Osteoblast (primary cell): ENCODE data around the gene C5orf63. TPM values are rescaled to one million over a fixed set of nuclear protein-coding genes. Genes with fewer than 3 reads are reported as not detected.
"Not testable (repeated sequence)": the region's sequence is repeated elsewhere in the genome, so short reads cannot be mapped to it uniquely, and the experiment has no call there.

ENCODE experiments used
- DNase-seq: peaks from one replicate; pipeline ENCODE4 v3.0.0; 2011; ENCODE audit warnings: low spot score, mixed read lengths; ENCODE audit not compliant: insufficient read length; ENCODE audit errors: missing footprints
- H2AFZ ChIP-seq: 2 replicates; pipeline ENCODE4 v1.6.0; 2011; ENCODE audit warnings: mild to moderate bottlenecking, low read length
- H3K27ac ChIP-seq: 2 replicates; pipeline ENCODE4 v1.5.1; 2011; ENCODE audit warnings: mild to moderate bottlenecking, low read depth, low read length, moderate library complexity
- H3K27me3 ChIP-seq: 2 replicates; pipeline ENCODE4 v1.6.0; 2012; ENCODE audit warnings: mild to moderate bottlenecking, control low read depth, inconsistent platforms, low read length, moderate library complexity; ENCODE audit not compliant: insufficient read depth
- H3K36me3 ChIP-seq: 2 replicates; pipeline ENCODE4 v1.5.1; 2011; ENCODE audit warnings: mild to moderate bottlenecking, low read length, control low read depth, moderate library complexity; ENCODE audit not compliant: insufficient read depth
- H3K4me1 ChIP-seq: 2 replicates; pipeline ENCODE4 v1.5.1; 2011; ENCODE audit warnings: mild to moderate bottlenecking, low read length, control low read depth, moderate library complexity; ENCODE audit not compliant: insufficient read depth
- H3K4me2 ChIP-seq: 2 replicates; pipeline ENCODE4 v1.6.0; 2011; ENCODE audit warnings: mild to moderate bottlenecking, low read length; ENCODE audit not compliant: insufficient read depth
- H3K4me3 ChIP-seq: fragments of 200-600 bp; sonication (generic); 3 replicates; pipeline ENCODE4 v1.5.1; 2012; ENCODE audit warnings: mild to moderate bottlenecking, low read length, inconsistent platforms; ENCODE audit not compliant: insufficient read depth
- H3K79me2 ChIP-seq: 2 replicates; pipeline ENCODE4 v1.6.0; 2012; ENCODE audit warnings: mild to moderate bottlenecking, low read length, control low read depth, inconsistent platforms; ENCODE audit not compliant: insufficient read depth
- H3K9me3 ChIP-seq: 2 replicates; pipeline ENCODE4 v1.5.1; 2011; ENCODE audit warnings: low read depth, low read length, control low read depth
- H4K20me1 ChIP-seq: 2 replicates; pipeline ENCODE4 v1.6.0; 2012; ENCODE audit warnings: mild to moderate bottlenecking, low read length, control low read depth; ENCODE audit not compliant: insufficient read depth
- total RNA-seq: library from RNA; depleted of rRNA; stranded (reverse); fragments of >200 nt; gene quantifications from 2 replicates; pipeline ENCODE4 v1.2.3, GENCODE V29; 2012
- TF ChIP-seq, protein P1 (sequence below): IDR thresholded peaks from 2 replicates; pipeline ENCODE4 v1.5.1; 2011; ENCODE audit warnings: mild to moderate bottlenecking, low read depth, low read length, moderate library complexity; ENCODE audit errors: extremely low read depth

The C5orf63 gene
- 2.2 and 3.5 TPM in 2 replicates for total RNA-seq

GRCh38 chr5:127072861-127073846 lies at the start of gene C5orf63:
TSS of gene C5orf63 (minus strand) at chr5:127073502. CDS start at chr5:127058995, 14,507 bp downstream.
- Histone ChIP-seq H3K4me3 (peak within 1 kb of the TSS; percentile 78), H3K79me2 (no peaks in the 10 kb centered on the region), H3K4me2 (peak within 1 kb of the TSS; percentile 84), H2AFZ (peak within 1 kb of the TSS; percentile 87), H3K4me1 (peaks cover 17% of the 10 kb centered on the region), H3K36me3 (no peaks in the 10 kb centered on the region), H3K27ac (peak within 1 kb of the TSS; percentile 33), H3K9me3 (no peaks in the 10 kb centered on the region), H3K27me3 (no peaks in the 10 kb centered on the region), H4K20me1 (no peaks in the 10 kb centered on the region)
- TF ChIP-seq, protein P1, sequence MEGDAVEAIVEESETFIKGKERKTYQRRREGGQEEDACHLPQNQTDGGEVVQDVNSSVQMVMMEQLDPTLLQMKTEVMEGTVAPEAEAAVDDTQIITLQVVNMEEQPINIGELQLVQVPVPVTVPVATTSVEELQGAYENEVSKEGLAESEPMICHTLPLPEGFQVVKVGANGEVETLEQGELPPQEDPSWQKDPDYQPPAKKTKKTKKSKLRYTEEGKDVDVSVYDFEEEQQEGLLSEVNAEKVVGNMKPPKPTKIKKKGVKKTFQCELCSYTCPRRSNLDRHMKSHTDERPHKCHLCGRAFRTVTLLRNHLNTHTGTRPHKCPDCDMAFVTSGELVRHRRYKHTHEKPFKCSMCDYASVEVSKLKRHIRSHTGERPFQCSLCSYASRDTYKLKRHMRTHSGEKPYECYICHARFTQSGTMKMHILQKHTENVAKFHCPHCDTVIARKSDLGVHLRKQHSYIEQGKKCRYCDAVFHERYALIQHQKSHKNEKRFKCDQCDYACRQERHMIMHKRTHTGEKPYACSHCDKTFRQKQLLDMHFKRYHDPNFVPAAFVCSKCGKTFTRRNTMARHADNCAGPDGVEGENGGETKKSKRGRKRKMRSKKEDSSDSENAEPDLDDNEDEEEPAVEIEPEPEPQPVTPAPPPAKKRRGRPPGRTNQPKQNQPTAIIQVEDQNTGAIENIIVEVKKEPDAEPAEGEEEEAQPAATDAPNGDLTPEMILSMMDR: no peak
- peak; percentile 59 for DNase-seq

DNA sequence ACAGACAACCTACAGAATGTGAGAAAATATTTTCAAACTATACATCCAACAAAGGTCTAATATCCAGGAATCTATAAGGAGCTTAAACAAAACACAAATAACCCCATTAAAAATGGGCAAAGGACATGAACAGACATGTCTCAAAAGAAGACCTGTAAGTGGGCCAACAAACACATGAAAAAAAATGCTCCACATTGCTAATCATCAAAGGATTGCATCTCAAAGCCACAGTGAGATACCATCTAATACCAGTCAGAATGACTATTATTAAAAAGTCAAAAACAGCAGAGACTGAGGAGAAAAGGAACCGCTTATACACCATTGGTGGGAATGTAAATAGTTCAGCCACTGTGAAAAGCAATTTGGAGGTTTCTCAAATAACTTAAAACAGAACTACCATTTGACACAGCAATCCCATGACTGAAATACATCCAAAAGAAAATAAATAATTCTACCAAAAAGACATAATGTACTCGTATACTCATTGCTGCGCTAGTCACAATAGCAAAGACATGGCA lies 39.1 kb upstream of the C5orf63 start:
- TF ChIP-seq, protein P1: no peak
- Histone ChIP-seq H3K9me3 (no peaks in the 10 kb centered on the region), H3K4me3 (no peak overlapping the region), H4K20me1 (no peaks in the 10 kb centered on the region), H3K27ac (no peak overlapping the region), H3K27me3 (peaks cover 6% of the 10 kb centered on the region), H3K4me1 (no peaks in the 10 kb centered on the region), H3K79me2 (no peaks in the 10 kb centered on the region), H3K36me3 (no peaks in the 10 kb centered on the region), H2AFZ (no peak overlapping the region), H3K4me2 (no peak overlapping the region)
- DNase-seq: no peak

DNA sequence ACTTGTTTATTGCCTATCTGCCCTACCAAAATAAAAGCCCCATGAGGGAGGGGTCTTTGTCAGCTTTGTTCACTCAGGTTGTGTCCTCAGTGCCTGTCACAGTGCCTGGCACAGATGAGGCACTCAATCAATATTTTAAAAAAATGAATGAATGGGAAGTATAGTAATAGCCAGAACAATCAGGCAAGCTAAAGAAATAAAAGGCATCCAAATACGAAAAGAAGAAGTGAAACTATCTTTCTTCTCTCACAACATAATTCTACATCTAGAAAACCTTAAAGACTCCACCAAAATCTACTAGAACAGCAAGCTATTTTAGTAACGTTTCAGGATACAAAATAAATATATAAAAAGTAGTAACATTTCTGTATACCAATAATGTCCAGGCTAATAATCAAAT lies 37.8 kb upstream of the C5orf63 start:
- Histone ChIP-seq H3K4me2 (no peak overlapping the region), H2AFZ (no peak overlapping the region), H3K4me3 (no peak overlapping the region), H3K27ac (no peak overlapping the region), H3K79me2 (no peaks in the 10 kb centered on the region), H3K9me3 (no peaks in the 10 kb centered on the region), H3K36me3 (no peaks in the 10 kb centered on the region), H3K27me3 (no peaks in the 10 kb centered on the region), H3K4me1 (no peaks in the 10 kb centered on the region), H4K20me1 (no peaks in the 10 kb centered on the region)
- TF ChIP-seq, protein P1: no peak
- DNase-seq: no peak

GRCh38 chr5:127108624-127109260 lies 35.4 kb upstream of the C5orf63 start:
- not testable (repeated sequence) for DNase-seq, H3K79me2 ChIP-seq, H3K9me3 ChIP-seq, H3K36me3 ChIP-seq, H3K27me3 ChIP-seq, H4K20me1 ChIP-seq, H3K4me1 ChIP-seq, H2AFZ ChIP-seq, H3K4me2 ChIP-seq, H3K27ac ChIP-seq, H3K4me3 ChIP-seq
